ENCODE measurements around the gene FUT3. TPM values are rescaled to one million over a fixed set of nuclear protein-coding genes. Genes with fewer than 3 reads are reported as not detected.
A peak's percentile ranks its signal among the peaks of the same experiment; 100 is the strongest.

FUT3 gene
- total RNA-seq, 1 experiment from 2014 or later = 2.6 TPM

DNA sequence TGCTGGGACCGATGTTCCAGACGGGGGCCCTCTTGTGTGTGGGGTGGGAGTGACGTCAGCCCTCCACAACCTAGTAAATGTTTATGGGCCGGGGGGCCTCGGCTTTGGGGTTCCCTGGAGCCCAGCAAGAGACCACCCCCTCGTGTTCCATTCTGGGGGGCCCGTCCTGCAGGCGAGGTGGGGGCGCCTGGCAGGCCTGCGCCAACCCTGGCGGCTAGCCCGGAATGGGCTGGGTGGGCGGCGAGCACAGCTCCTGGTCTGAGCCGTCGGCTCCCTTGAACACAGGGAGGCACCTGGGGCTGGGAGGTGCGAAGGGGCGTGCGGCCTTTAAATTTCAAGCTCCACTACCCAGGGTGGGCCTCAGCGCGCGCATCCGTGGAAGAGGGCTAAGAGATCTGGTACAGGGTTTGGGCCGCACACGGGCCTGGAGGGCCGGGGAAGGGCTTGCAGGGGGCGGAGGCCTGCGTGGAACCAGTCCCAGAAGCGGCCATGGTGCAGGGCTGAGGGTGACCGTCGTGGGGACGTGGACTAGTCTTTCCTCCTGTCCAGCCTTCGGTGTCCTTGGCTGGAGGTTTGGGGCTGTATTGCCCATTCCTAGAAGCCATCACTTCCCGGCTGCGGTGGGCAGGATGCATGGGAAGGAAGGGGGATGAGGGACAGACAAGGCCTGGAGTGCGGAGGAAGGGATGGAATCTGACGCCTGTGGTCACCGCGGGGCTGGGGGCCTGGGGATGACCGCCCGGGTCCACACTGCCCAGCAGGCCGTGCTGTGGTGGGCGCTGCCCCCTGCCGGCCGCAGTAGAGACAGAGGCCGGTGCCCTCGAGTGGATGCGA is 40.9 kb upstream of the FUT3 start:
- H3K27ac ChIP-seq (ENCODE audit: low read depth, low read length) = no peak overlapping the region

More for the DNA sequence above, 40.9 kb upstream of the FUT3 start:
- no peaks in the 10 kb centered on the region for H4K20me1 ChIP-seq (ENCODE audit: insufficient read depth)
- H3K4me1 ChIP-seq (ENCODE audit: control insufficient read depth in 1 of 2, insufficient read depth in 2 of 2, low read length in 2 of 2) = peaks cover 0 to 3% of the 10 kb centered on the region in 2 experiments; a peak in 1 of 4 replicates
- 0 out of 4 replicates have a peak, but pooled peaks cover 0 to 7% of the 10 kb centered on the region in 2 experiments for H3K36me3 ChIP-seq (ENCODE audit: control insufficient read depth in 1 of 2, insufficient read depth in 2 of 2, low read length in 2 of 2)
- peaks cover 3% of the 10 kb centered on the region; the same call in 1 of the 2 replicates for H3K79me2 ChIP-seq (ENCODE audit: insufficient read depth, low read length)
- TF ChIP-seq RAD21 (IDR thresholded peaks at IDR 0.05; ENCODE audit: low read depth) = peak; percentile 86
- TF ChIP-seq, protein P1, sequence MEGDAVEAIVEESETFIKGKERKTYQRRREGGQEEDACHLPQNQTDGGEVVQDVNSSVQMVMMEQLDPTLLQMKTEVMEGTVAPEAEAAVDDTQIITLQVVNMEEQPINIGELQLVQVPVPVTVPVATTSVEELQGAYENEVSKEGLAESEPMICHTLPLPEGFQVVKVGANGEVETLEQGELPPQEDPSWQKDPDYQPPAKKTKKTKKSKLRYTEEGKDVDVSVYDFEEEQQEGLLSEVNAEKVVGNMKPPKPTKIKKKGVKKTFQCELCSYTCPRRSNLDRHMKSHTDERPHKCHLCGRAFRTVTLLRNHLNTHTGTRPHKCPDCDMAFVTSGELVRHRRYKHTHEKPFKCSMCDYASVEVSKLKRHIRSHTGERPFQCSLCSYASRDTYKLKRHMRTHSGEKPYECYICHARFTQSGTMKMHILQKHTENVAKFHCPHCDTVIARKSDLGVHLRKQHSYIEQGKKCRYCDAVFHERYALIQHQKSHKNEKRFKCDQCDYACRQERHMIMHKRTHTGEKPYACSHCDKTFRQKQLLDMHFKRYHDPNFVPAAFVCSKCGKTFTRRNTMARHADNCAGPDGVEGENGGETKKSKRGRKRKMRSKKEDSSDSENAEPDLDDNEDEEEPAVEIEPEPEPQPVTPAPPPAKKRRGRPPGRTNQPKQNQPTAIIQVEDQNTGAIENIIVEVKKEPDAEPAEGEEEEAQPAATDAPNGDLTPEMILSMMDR (IDR thresholded peaks at IDR 0.05 in 2 of 3, conservative IDR thresholded peaks at IDR 0.05 in 1 of 3; ENCODE audit: borderline replicate concordance in 1 of 3, insufficient read depth in 1 of 3, low read depth in 2 of 3, low read length in 2 of 3) = peak; percentile 77 to 84 (median 83)
- TF ChIP-seq SIN3A (IDR thresholded peaks at IDR 0.05; ENCODE audit: low read depth) = 0 out of 2 replicates have a peak, but pooled peaks have one; percentile 19
- peak; percentile 71 for TF ChIP-seq POLR2AphosphoS5 (IDR thresholded peaks at IDR 0.05; ENCODE audit: low read depth, low read length)
- TF ChIP-seq FOSL1 (IDR thresholded peaks at IDR 0.05; ENCODE audit: low read depth) = no peak
- no peak for DNase-seq (ENCODE audit: low read depth, low spot score)
- H3K27me3 ChIP-seq (ENCODE audit: insufficient read depth, low read length) = no peaks in the 10 kb centered on the region
- CTCF ChIA-PET = interaction anchor here (1.6 to 3.7 kb wide), 2 partner anchors 86 to 88 kb away, joined by 3 to 48 read pairs; partner anchors contain the start of gene NRTN
- H2AFZ ChIP-seq (ENCODE audit: low read depth, low read length, poor library complexity, severe bottlenecking) = no peak overlapping the region
- POLR2A ChIA-PET = interaction anchor here (1.2 to 1.4 kb wide), 2 partner anchors 64 kb away, joined by 3 read pairs; no protein-coding TSS in a partner anchor
- no peak overlapping the region for H3K4me2 ChIP-seq (ENCODE audit: low read length)
- peak; percentile 80 for ATAC-seq
- H3K4me3 ChIP-seq (replicated peaks in 1 of 2; ENCODE audit: low read depth in 1 of 2, low read length in 2 of 2) = no peak overlapping the region
- no TSS peak for BruUV-seq (replicated peaks)
- H3K9ac ChIP-seq (ENCODE audit: low read length) = no peak overlapping the region
- H3K9me3 ChIP-seq (ENCODE audit: control insufficient read depth in 1 of 2, insufficient read depth in 1 of 2, low read depth in 1 of 2, low read length in 2 of 2) = no peaks in the 10 kb centered on the region
- H3K9me2 ChIP-seq (ENCODE audit: insufficient read depth) = no peaks in the 10 kb centered on the region
- RAD21 ChIA-PET (ENCODE audit: low non-redundant PET in 1 of 2, low total read pairs in 2 of 2, uncharacterized antibody in 2 of 2, unreplicated experiment in 2 of 2) = no interaction called here
- intact Hi-C loops (cut with micrococcal nuclease) = loop anchor here (1.0 to 2.0 kb wide), 2 partner anchors 63 to 88 kb away; no protein-coding TSS in a partner anchor

Measured in HCT116 (cell line).